GM15510 (cell line): ENCODE data around the gene HSPA1A.

Experiments used
- POLR2A ChIP-seq: IDR thresholded peaks from 3 replicates; pipeline ENCODE4 v1.6.1; 2011; ENCODE audit warnings: borderline replicate concordance; ENCODE audit not compliant: insufficient read length; ENCODE audit errors: extremely low read depth

HSPA1A gene

GRCh38 chr6:31815025-31815838, at the start of gene HSPA1A, which contains the start of gene HSPA1L:
Gene HSPA1A (plus strand): TSS chr6:31815543. CDS start chr6:31815757, 214 bp downstream.
Gene HSPA1L (minus strand): TSS chr6:31815283. CDS start chr6:31811972, 3,311 bp downstream.
- TF ChIP-seq POLR2A: peak; percentile 86

GRCh38 chr6:31765559-31765909, 49.8 kb upstream of the HSPA1A start:
- TF ChIP-seq POLR2A: no peak

- no peak for TF ChIP-seq POLR2A
These were observed 49.2 kb upstream of the HSPA1A start for GRCh38 chr6:31765910-31766794.

- TF ChIP-seq POLR2A: no peak
These were observed 48.2 kb upstream of the HSPA1A start for GRCh38 chr6:31767096-31767645.

GRCh38 chr6:31768363-31769257, 46.7 kb upstream of the HSPA1A start:
- TF ChIP-seq POLR2A: no peak

- TF ChIP-seq POLR2A: no peak
These were observed 45.5 kb upstream of the HSPA1A start for GRCh38 chr6:31769684-31770371.

- no peak for TF ChIP-seq POLR2A
These were observed 44.5 kb upstream of the HSPA1A start for GRCh38 chr6:31770860-31771259.

GRCh38 chr6:31771992-31772358, 43.4 kb upstream of the HSPA1A start:
- no peak for TF ChIP-seq POLR2A

- no peak for TF ChIP-seq POLR2A
These were observed 40.2 kb upstream of the HSPA1A start for GRCh38 chr6:31775184-31775583.

- no peak for TF ChIP-seq POLR2A
These were observed 39.5 kb upstream of the HSPA1A start for GRCh38 chr6:31775633-31776484.

GRCh38 chr6:31776485-31776988, 38.8 kb upstream of the HSPA1A start:
- no peak for TF ChIP-seq POLR2A

- TF ChIP-seq POLR2A: no peak
These were observed 38.2 kb upstream of the HSPA1A start, which contains the start of gene VWA7 for GRCh38 chr6:31776989-31777666. Gene VWA7 (minus strand): TSS chr6:31777328. CDS start chr6:31776779, 549 bp downstream.
